Measurements from ENCODE around the gene EDN2. TPM values are rescaled to one million over a fixed set of nuclear protein-coding genes. Genes with fewer than 3 reads are reported as not detected.

The EDN2 gene
- total RNA-seq, 2 donors from 2014 or later, result 3.3 to 13.5 TPM

DNA sequence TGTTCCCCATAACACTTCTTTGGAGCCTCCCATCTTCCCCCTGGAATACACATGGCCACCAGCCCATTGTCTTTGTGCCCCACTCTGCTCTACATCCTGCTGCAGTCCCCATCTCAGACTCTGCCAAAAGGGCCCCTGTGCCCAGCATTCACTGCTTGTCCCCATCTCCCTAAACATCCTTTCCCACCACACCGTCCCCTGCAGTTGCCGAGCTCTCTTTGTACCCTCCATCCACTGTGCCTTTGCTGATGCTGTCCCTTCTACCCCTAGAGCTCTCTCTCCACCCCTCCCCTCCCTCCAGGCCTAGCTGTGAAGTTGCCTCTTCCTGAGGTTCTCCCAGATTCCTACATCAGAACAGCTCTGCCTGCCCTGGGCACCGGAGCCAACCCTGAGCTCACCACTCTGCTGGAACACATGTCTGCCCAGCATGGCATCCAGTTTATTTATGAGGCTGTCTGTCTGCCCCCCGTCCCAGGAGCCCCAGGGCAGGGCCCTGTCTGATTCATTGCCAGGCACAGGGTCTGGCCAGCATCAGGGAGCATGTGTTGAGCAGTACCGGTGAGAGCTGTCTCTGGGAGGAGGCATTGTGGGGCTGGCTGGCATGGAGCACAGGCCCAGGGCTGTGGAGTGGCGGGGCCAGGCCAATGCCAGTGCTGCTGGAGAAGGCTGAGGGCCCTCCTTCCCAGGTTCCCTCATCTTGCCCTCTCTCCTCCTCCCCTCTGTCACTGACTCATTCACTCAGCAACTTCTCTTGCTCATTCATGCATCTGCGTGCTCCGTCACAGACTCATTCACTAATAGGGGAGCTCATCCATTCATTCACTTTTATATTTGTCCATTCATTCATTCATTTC lies 28.8 kb downstream of the EDN2 start:
- intact Hi-C loops (cut with DNase I), result no loop called here
- no peak overlapping the region for H3K9ac ChIP-seq (ENCODE audit: low read depth in 2 of 2, low read length in 2 of 2)
- H3K36me3 ChIP-seq, result no peaks in the 10 kb centered on the region
- peaks cover 3% of the 10 kb centered on the region for H3K4me1 ChIP-seq
- no peak overlapping the region for H3K4me3 ChIP-seq
- no peak overlapping the region for H3K27ac ChIP-seq
- H3K9me3 ChIP-seq, result no peaks in the 10 kb centered on the region
- TF ChIP-seq, protein P1, sequence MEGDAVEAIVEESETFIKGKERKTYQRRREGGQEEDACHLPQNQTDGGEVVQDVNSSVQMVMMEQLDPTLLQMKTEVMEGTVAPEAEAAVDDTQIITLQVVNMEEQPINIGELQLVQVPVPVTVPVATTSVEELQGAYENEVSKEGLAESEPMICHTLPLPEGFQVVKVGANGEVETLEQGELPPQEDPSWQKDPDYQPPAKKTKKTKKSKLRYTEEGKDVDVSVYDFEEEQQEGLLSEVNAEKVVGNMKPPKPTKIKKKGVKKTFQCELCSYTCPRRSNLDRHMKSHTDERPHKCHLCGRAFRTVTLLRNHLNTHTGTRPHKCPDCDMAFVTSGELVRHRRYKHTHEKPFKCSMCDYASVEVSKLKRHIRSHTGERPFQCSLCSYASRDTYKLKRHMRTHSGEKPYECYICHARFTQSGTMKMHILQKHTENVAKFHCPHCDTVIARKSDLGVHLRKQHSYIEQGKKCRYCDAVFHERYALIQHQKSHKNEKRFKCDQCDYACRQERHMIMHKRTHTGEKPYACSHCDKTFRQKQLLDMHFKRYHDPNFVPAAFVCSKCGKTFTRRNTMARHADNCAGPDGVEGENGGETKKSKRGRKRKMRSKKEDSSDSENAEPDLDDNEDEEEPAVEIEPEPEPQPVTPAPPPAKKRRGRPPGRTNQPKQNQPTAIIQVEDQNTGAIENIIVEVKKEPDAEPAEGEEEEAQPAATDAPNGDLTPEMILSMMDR (IDR thresholded peaks at IDR 0.05), result no peak
- no peak for DNase-seq
- H3K27me3 ChIP-seq, result no peaks in the 10 kb centered on the region

DNA sequence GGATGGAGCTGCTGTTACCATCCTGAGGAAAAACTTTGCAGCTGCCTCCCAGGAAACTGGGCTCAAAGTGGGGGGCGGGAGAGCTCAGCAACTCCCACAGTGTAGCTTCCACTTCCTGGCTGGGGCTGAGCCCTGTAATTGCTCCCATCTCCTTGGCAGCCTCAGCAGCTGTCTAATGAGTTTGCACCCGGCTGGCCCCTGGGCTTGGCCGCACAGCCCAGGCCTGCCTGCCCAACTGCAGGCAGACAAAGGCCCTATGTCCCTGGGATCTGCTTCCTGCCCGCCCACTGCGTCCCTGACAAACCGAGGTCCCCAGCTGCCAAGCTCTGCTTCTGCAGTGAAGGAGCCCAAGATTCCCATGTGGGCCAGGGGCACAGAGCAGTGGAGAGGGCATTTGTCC lies 30.1 kb downstream of the EDN2 start:
- H3K4me1 ChIP-seq, result peaks cover 3% of the 10 kb centered on the region
- no peaks in the 10 kb centered on the region for H3K27me3 ChIP-seq
- intact Hi-C loops (cut with DNase I), result no loop called here
- DNase-seq, result peak; percentile 77
- TF ChIP-seq, protein P1 (IDR thresholded peaks at IDR 0.05), result no peak
- H3K36me3 ChIP-seq, result no peaks in the 10 kb centered on the region
- H3K9ac ChIP-seq (ENCODE audit: low read depth in 2 of 2, low read length in 2 of 2), result no peak overlapping the region
- H3K27ac ChIP-seq, result peak overlapping the region; percentile 22
- H3K4me3 ChIP-seq, result no peak overlapping the region
- no peaks in the 10 kb centered on the region for H3K9me3 ChIP-seq

DNA sequence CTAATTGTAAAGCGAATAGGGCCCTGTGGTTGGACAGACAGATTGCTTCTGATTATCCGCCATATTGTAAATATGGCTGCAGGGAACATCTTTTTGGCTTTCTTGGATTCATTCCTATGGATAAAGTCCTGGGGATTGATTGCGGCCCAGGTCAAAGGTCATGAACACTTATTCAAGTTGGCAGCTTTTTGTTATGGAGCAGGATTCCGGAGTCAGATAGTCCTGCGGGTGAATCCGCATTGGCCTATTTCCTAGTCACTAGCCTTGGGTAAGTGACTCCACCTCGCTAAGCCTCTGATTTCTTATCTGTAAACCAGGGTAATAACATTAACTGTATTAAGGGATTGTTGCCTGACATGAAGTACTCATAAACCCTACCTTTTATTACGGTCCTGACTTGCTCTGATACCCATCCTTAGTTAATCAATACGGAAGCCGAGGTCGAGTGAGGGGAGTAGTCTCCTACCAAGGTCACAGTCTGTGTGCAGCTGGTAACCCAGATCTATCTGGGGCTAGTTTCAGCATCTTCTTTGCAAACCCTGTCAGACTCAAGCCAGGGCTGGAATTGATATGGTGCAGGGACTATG lies 31.7 kb downstream of the EDN2 start:
- TF ChIP-seq, protein P1 (IDR thresholded peaks at IDR 0.05), result no peak
- Histone ChIP-seq H3K9ac (ENCODE audit: low read depth in 2 of 2, low read length in 2 of 2) (no peak overlapping the region), H3K27me3 (no peaks in the 10 kb centered on the region), H3K4me3 (no peak overlapping the region), H3K9me3 (no peaks in the 10 kb centered on the region), H3K27ac (no peak overlapping the region), H3K4me1 (peaks cover 3% of the 10 kb centered on the region), H3K36me3 (no peaks in the 10 kb centered on the region)
- intact Hi-C loops (cut with DNase I), result no loop called here
- DNase-seq, result no peak

DNA sequence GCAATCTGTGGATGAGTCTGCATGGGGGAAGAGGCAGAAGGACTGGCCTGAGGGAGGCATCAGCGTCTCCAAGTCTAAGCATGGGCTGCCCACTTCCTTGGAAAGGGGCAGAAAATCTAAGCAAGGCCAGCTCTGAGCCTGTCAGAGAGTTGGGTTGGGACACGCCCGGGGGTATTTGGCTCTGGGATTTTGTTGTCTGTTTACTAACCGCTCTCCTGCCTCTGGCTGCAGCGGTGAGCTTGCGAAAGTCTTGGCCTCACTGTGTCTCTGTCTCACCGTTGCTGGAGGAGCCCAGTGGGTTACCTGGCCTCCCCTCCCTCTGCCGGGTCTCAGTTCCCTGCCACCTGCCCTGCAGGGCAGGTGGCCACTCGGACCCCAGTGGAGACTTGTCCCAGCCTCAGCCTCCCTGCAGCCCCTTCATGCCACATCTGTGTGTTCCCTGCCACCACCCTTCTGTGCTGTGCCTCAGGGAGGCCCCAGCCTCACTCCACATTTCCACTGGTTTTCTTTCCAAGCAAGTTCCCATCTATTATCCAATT lies 33.7 kb downstream of the EDN2 start:
- Histone ChIP-seq H3K4me1 (peaks cover 3% of the 10 kb centered on the region), H3K9ac (ENCODE audit: low read depth in 2 of 2, low read length in 2 of 2) (no peak overlapping the region), H3K9me3 (no peaks in the 10 kb centered on the region), H3K27me3 (no peaks in the 10 kb centered on the region), H3K27ac (no peak overlapping the region), H3K36me3 (no peaks in the 10 kb centered on the region), H3K4me3 (no peak overlapping the region)
- no peak for DNase-seq
- TF ChIP-seq, protein P1 (IDR thresholded peaks at IDR 0.05), result no peak
- intact Hi-C loops (cut with DNase I), result no loop called here

- no peaks in the 10 kb centered on the region for H3K27me3 ChIP-seq
- H3K4me1 ChIP-seq, result peaks cover 3% of the 10 kb centered on the region
- DNase-seq, result no peak
- intact Hi-C loops (cut with DNase I), result no loop called here
- H3K4me3 ChIP-seq, result no peak overlapping the region
- no peak overlapping the region for H3K9ac ChIP-seq (ENCODE audit: low read depth in 2 of 2, low read length in 2 of 2)
- no peaks in the 10 kb centered on the region for H3K9me3 ChIP-seq
- TF ChIP-seq, protein P1 (IDR thresholded peaks at IDR 0.05), result no peak
- no peak overlapping the region for H3K27ac ChIP-seq
- H3K36me3 ChIP-seq, result no peaks in the 10 kb centered on the region
These were observed 35.1 kb downstream of the EDN2 start for GRCh38 chr1:41449326-41449921.

All from colonic mucosa (tissue), 4 donors.